Transverse colon (tissue), 4 donors: ENCODE measurements around the gene C2orf81.

Experiments used
- EP300 ChIP-seq: sonication (generic); formaldehyde crosslinking; IDR thresholded peaks from one replicate; pipeline ENCODE4 v1.6.1; 2017; ENCODE audit warnings: antibody characterized with exemption, low read depth
- POLR2A ChIP-seq: fragments of 450-650 bp; IDR thresholded peaks from one replicate; pipeline ENCODE4 v1.6.1; 2016; ENCODE audit warnings: antibody characterized with exemption, mild to moderate bottlenecking, moderate library complexity
- POLR2AphosphoS5 ChIP-seq, 3 donors: sonication (generic); formaldehyde crosslinking; IDR thresholded peaks; one replicate each; pipeline ENCODE4 v1.6.1; 2016; ENCODE audit warnings: antibody characterized with exemption in 3 of 3
- TF ChIP-seq, protein P1 (sequence below), 5 experiments: fragments of 200-600 bp in 3 of 5; fragments of 450-650 bp in 2 of 5; sonication (generic) in 3 of 5; IDR thresholded peaks; 1 replicate in 2 of 5; 2 replicates in 3 of 5; pipeline ENCODE4 v1.5.1; 2016 to 2017; ENCODE audit warnings: antibody characterized with exemption in 5 of 5, inconsistent platforms in 3 of 5, mild to moderate bottlenecking in 2 of 5, moderate library complexity in 1 of 5

DNA sequence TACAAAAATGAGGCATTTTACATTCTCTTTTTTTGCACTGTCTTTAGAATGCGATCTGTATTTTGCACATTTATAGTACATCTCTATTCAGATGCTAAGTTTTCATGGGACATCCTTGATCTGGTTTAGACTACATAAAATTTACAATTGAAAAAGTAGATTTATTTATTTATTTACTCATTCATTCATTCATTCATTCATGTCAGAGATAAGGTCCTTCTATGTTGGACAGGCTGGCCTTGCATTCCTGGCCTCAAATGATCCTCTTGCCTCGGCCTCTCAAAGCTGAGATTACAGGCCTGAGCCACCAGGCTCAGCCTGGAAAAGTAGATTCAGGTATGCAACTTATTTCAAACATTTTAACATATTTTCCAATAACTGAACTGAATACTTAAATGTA, 25.3 kb downstream of the C2orf81 start:
- TF ChIP-seq, protein P1, sequence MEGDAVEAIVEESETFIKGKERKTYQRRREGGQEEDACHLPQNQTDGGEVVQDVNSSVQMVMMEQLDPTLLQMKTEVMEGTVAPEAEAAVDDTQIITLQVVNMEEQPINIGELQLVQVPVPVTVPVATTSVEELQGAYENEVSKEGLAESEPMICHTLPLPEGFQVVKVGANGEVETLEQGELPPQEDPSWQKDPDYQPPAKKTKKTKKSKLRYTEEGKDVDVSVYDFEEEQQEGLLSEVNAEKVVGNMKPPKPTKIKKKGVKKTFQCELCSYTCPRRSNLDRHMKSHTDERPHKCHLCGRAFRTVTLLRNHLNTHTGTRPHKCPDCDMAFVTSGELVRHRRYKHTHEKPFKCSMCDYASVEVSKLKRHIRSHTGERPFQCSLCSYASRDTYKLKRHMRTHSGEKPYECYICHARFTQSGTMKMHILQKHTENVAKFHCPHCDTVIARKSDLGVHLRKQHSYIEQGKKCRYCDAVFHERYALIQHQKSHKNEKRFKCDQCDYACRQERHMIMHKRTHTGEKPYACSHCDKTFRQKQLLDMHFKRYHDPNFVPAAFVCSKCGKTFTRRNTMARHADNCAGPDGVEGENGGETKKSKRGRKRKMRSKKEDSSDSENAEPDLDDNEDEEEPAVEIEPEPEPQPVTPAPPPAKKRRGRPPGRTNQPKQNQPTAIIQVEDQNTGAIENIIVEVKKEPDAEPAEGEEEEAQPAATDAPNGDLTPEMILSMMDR (IDR thresholded peaks at IDR 0.05): no peak
- TF ChIP-seq POLR2A (no peak), EP300 (no peak), POLR2AphosphoS5 (IDR thresholded peaks at IDR 0.05) (no peak)
